ENCODE data around the gene TRIM71. TPM values are rescaled to one million over a fixed set of nuclear protein-coding genes. Genes with fewer than 3 reads are reported as not detected.

The TRIM71 gene
- polyA plus RNA-seq, 1 donor (not counting 4 experiments of a cell fraction or from before 2014, with no cell fraction given) = not detected

- DNase-seq (ENCODE audit: low read depth, low spot score) (no peak), FAIRE-seq (no peak)
- no peaks in the 10 kb centered on the region for H3K9me3 ChIP-seq (ENCODE audit: control insufficient read depth, low read depth, low read length)
- no peak for TF ChIP-seq EZH2 (IDR thresholded peaks at IDR 0.05; ENCODE audit: low read length)
- no peak for TF ChIP-seq CTCF (optimal IDR thresholded peaks at IDR 0.05 in 1 of 3, IDR thresholded peaks at IDR 0.05 in 1 of 3, conservative IDR thresholded peaks at IDR 0.05 in 1 of 3; ENCODE audit: extremely low read depth in 1 of 3, insufficient read depth in 2 of 3, low read length in 3 of 3)
- no peak overlapping the region for H2AFZ ChIP-seq (ENCODE audit: control insufficient read depth, low read length)
- no peak overlapping the region for H3K9ac ChIP-seq (ENCODE audit: control insufficient read depth, extremely low read depth, insufficient read depth, low read length)
- no peaks in the 10 kb centered on the region for H3K9me1 ChIP-seq (ENCODE audit: control insufficient read depth, extremely low read depth, insufficient read depth, low read length)
- no peak overlapping the region for H3K4me2 ChIP-seq (ENCODE audit: control insufficient read depth, extremely low read depth, insufficient read depth, low read depth, low read length)
- H4K20me1 ChIP-seq (ENCODE audit: control insufficient read depth, extremely low read depth, insufficient read depth, low read length) = no peaks in the 10 kb centered on the region
- dilution Hi-C loops (cut with MboI; ENCODE audit: extremely low pct_ligation_motif_present, low sequenced_read_pairs) = no loop called here
- H3K4me1 ChIP-seq (ENCODE audit: control insufficient read depth, extremely low read depth, insufficient read depth, low read length) = peaks cover 2% of the 10 kb centered on the region
- no peak overlapping the region for H3K27ac ChIP-seq (ENCODE audit: control insufficient read depth, insufficient read depth, low read length)
- no peaks in the 10 kb centered on the region for H3K27me3 ChIP-seq (ENCODE audit: control insufficient read depth, extremely low read depth, insufficient read depth, low read length)
- H3K4me3 ChIP-seq (ENCODE audit: control insufficient read depth in 2 of 3, extremely low read depth in 1 of 3, insufficient read depth in 2 of 3, low read depth in 1 of 3, low read length in 3 of 3) = no peak overlapping the region
- no peaks in the 10 kb centered on the region for H3K79me2 ChIP-seq (ENCODE audit: control insufficient read depth, insufficient read depth, low read length)
- H3K36me3 ChIP-seq (ENCODE audit: control insufficient read depth in 2 of 2, extremely low read depth in 1 of 2, insufficient read depth in 2 of 2, low read length in 2 of 2) = no peaks in the 10 kb centered on the region
Observed at GRCh38 chr3:32861681-32862080, 43.9 kb downstream of the TRIM71 start.

- Histone ChIP-seq H3K9ac (ENCODE audit: control insufficient read depth, extremely low read depth, insufficient read depth, low read length) (no peak overlapping the region), H3K79me2 (ENCODE audit: control insufficient read depth, insufficient read depth, low read length) (no peaks in the 10 kb centered on the region), H3K27me3 (ENCODE audit: control insufficient read depth, extremely low read depth, insufficient read depth, low read length) (no peaks in the 10 kb centered on the region), H3K4me3 (ENCODE audit: control insufficient read depth in 2 of 3, extremely low read depth in 1 of 3, insufficient read depth in 2 of 3, low read depth in 1 of 3, low read length in 3 of 3) (no peak overlapping the region), H3K9me1 (ENCODE audit: control insufficient read depth, extremely low read depth, insufficient read depth, low read length) (no peaks in the 10 kb centered on the region), H3K4me2 (ENCODE audit: control insufficient read depth, extremely low read depth, insufficient read depth, low read depth, low read length) (no peak overlapping the region), H4K20me1 (ENCODE audit: control insufficient read depth, extremely low read depth, insufficient read depth, low read length) (no peaks in the 10 kb centered on the region), H3K4me1 (ENCODE audit: control insufficient read depth, extremely low read depth, insufficient read depth, low read length) (peaks cover 2% of the 10 kb centered on the region), H3K9me3 (ENCODE audit: control insufficient read depth, low read depth, low read length) (no peaks in the 10 kb centered on the region), H2AFZ (ENCODE audit: control insufficient read depth, low read length) (no peak overlapping the region), H3K27ac (ENCODE audit: control insufficient read depth, insufficient read depth, low read length) (no peak overlapping the region), H3K36me3 (ENCODE audit: control insufficient read depth in 2 of 2, extremely low read depth in 1 of 2, insufficient read depth in 2 of 2, low read length in 2 of 2) (no peaks in the 10 kb centered on the region)
- dilution Hi-C loops (cut with MboI; ENCODE audit: extremely low pct_ligation_motif_present, low sequenced_read_pairs) = no loop called here
- no peak for TF ChIP-seq CTCF (optimal IDR thresholded peaks at IDR 0.05 in 1 of 3, IDR thresholded peaks at IDR 0.05 in 1 of 3, conservative IDR thresholded peaks at IDR 0.05 in 1 of 3; ENCODE audit: extremely low read depth in 1 of 3, insufficient read depth in 2 of 3, low read length in 3 of 3)
- no peak for TF ChIP-seq EZH2 (IDR thresholded peaks at IDR 0.05; ENCODE audit: low read length)
- DNase-seq (ENCODE audit: low read depth, low spot score) (no peak), FAIRE-seq (no peak)
Observed at GRCh38 chr3:32862247-32862935, 44.6 kb downstream of the TRIM71 start.

All from keratinocyte (primary cell).